GM23338 (cell line): Measurements from ENCODE around the gene RTF1. TPM values are rescaled to one million over a fixed set of nuclear protein-coding genes. Genes with fewer than 3 reads are reported as not detected.

Source experiments
- ATAC-seq: fragments of 200-7000 bp; cut with Tn5 transposase; 3 replicates; pipeline ENCODE4 v1.9.1; 2020
- DNase-seq: peaks from one replicate; pipeline ENCODE4 v3.0.0-alpha.2; 2015; ENCODE audit warnings: low spot score
- H2AFZ ChIP-seq: fragments of 200-600 bp; sonication (generic); 2 replicates; pipeline ENCODE4 v1.8.0; 2016; ENCODE audit warnings: antibody characterized with exemption, mild to moderate bottlenecking, moderate library complexity
- H3F3A ChIP-seq: fragments of 200-600 bp; sonication (generic); replicated peaks from 2 replicates; pipeline ENCODE4 v1.8.0; 2017; ENCODE audit warnings: antibody characterized with exemption, mixed run types, low read depth
- H3K27ac ChIP-seq: fragments of 200-600 bp; sonication (generic); 2 replicates; pipeline ENCODE4 v1.6.1; 2016; ENCODE audit warnings: low read depth
- H3K27me3 ChIP-seq: fragments of 200-600 bp; sonication (generic); 2 replicates; pipeline ENCODE4 v1.8.0; 2016; ENCODE audit warnings: mild to moderate bottlenecking, mixed run types, moderate library complexity; ENCODE audit not compliant: insufficient read depth
- H3K36me3 ChIP-seq: fragments of 200-600 bp; sonication (generic); 2 replicates; pipeline ENCODE4 v1.8.0; 2016; ENCODE audit warnings: mild to moderate bottlenecking; ENCODE audit not compliant: insufficient read depth
- H3K4me1 ChIP-seq: fragments of 200-600 bp; sonication (generic); 2 replicates; pipeline ENCODE4 v1.8.0; 2016; ENCODE audit warnings: mild to moderate bottlenecking, moderate library complexity; ENCODE audit not compliant: insufficient read depth
- H3K4me2 ChIP-seq: fragments of 200-600 bp; sonication (generic); 2 replicates; pipeline ENCODE4 v1.7.1; 2017; ENCODE audit warnings: mixed run types
- H3K4me3 ChIP-seq: fragments of 200-600 bp; sonication (generic); 2 replicates; pipeline ENCODE4 v1.6.1; 2016; ENCODE audit warnings: mixed run types
- H3K79me2 ChIP-seq: fragments of 200-600 bp; sonication (generic); replicated peaks from 2 replicates; pipeline ENCODE4 v1.8.0; 2017; ENCODE audit warnings: mild to moderate bottlenecking; ENCODE audit not compliant: insufficient read depth
- H3K9me2 ChIP-seq: fragments of 200-600 bp; sonication (generic); 2 replicates; pipeline ENCODE4 v1.8.0; 2017; ENCODE audit not compliant: insufficient read depth
- H4K20me1 ChIP-seq: fragments of 200-600 bp; sonication (generic); replicated peaks from 2 replicates; pipeline ENCODE4 v1.8.0; 2017; ENCODE audit warnings: mild to moderate bottlenecking; ENCODE audit not compliant: insufficient read depth
- H3K27ac Mint-ChIP-seq: 2 replicates; pipeline ENCODE4 v1.8.0; 2020; ENCODE audit warnings: inconsistent platforms, mild to moderate bottlenecking, moderate library complexity, mixed read lengths
- H3K27me3 Mint-ChIP-seq: 3 replicates; pipeline ENCODE4 v1.8.0; 2022; ENCODE audit warnings: low read depth, mild to moderate bottlenecking, moderate library complexity, mixed read lengths, inconsistent platforms; ENCODE audit not compliant: insufficient read depth, poor library complexity
- H3K36me3 Mint-ChIP-seq: 3 replicates; pipeline ENCODE4 v1.8.0; 2021; ENCODE audit warnings: low read depth, mild to moderate bottlenecking, inconsistent platforms, moderate library complexity, mixed read lengths
- H3K4me1 Mint-ChIP-seq: 3 replicates; pipeline ENCODE4 v1.8.0; 2020; ENCODE audit warnings: mild to moderate bottlenecking, inconsistent platforms, mixed read lengths
- H3K4me3 Mint-ChIP-seq: 3 replicates; pipeline ENCODE4 v1.8.0; 2021; ENCODE audit warnings: moderate library complexity, mild to moderate bottlenecking, inconsistent platforms, mixed read lengths
- H3K9me3 Mint-ChIP-seq: 3 replicates; pipeline ENCODE4 v1.8.0; 2020; ENCODE audit warnings: moderate library complexity, mild to moderate bottlenecking, inconsistent platforms, mixed read lengths
- CREB1 ChIP-seq: fragments of 250-450 bp; sonication (Bioruptor Pico); IDR thresholded peaks from 2 replicates; pipeline ENCODE4 v1.5.0; 2020; ENCODE audit warnings: low read depth, mild to moderate bottlenecking, moderate library complexity
- EZH2 ChIP-seq: fragments of 200-600 bp; sonication (generic); IDR thresholded peaks from one replicate; pipeline ENCODE4 v1.8.0; 2017; ENCODE audit warnings: antibody characterized with exemption, mild to moderate bottlenecking, low read depth; ENCODE audit not compliant: unreplicated experiment
- EZH2phosphoT487 ChIP-seq: fragments of 200-600 bp; sonication (generic); IDR thresholded peaks from one replicate; pipeline ENCODE4 v1.8.1; 2018; ENCODE audit warnings: antibody characterized with exemption; ENCODE audit not compliant: unreplicated experiment
- JUNB ChIP-seq: IDR thresholded peaks from one replicate; pipeline ENCODE4 v1.6.1; 2016; ENCODE audit warnings: antibody characterized with exemption; ENCODE audit not compliant: unreplicated experiment
- NANOG ChIP-seq: IDR thresholded peaks from 2 replicates; pipeline ENCODE4 v1.6.1; 2016; ENCODE audit warnings: antibody characterized with exemption, borderline replicate concordance
- POLR2AphosphoS5 ChIP-seq: IDR thresholded peaks from 2 replicates; pipeline ENCODE4 v1.6.1; 2016; ENCODE audit warnings: antibody characterized with exemption, low read depth
- STAT1 ChIP-seq: IDR thresholded peaks from one replicate; pipeline ENCODE4 v1.6.1; 2016; ENCODE audit warnings: antibody characterized with exemption; ENCODE audit not compliant: unreplicated experiment
- ZNF114 ChIP-seq: fragments of 250-450 bp; sonication (Bioruptor Pico); IDR thresholded peaks from 2 replicates; pipeline ENCODE4 v1.5.0; 2020; ENCODE audit warnings: mild to moderate bottlenecking, moderate library complexity
- ZNF331 ChIP-seq: fragments of 250-450 bp; sonication (Bioruptor Pico); IDR thresholded peaks from 2 replicates; pipeline ENCODE4 v1.5.0; 2020; ENCODE audit warnings: low read depth, mild to moderate bottlenecking, moderate library complexity
- polyA plus RNA-seq: library from polyadenylated mRNA; unstranded; fragments of >200 nt; fragmentation: Nextera tagmentation; extraction: Ambion mirVana; gene quantifications from 2 replicates; pipeline ENCODE4 v1.2.1, GENCODE V29; 2016
- total RNA-seq: library from RNA; depleted of rRNA; stranded (reverse); fragments of >200 nt; shearing (Covaris generic); gene quantifications from 2 replicates; pipeline ENCODE4 v1.2.3, GENCODE V29; 2014
- TF ChIP-seq, protein P1 (sequence below): fragments of 250-450 bp; sonication (Bioruptor Pico); IDR thresholded peaks from 2 replicates; pipeline ENCODE4 v1.5.0; 2020; ENCODE audit warnings: mild to moderate bottlenecking, moderate library complexity
- TF ChIP-seq, protein P2 (sequence below), 2 experiments: fragments of 200-600 bp in 1 of 2; sonication (generic) in 1 of 2; conservative IDR thresholded peaks; 2 replicates each; pipeline versions ENCODE4 v1.5.1 to v1.6.1; 2016 to 2017; ENCODE audit warnings: antibody characterized with exemption in 2 of 2, low read depth in 2 of 2, mild to moderate bottlenecking in 2 of 2, moderate library complexity in 1 of 2
- TF ChIP-seq, protein P3 (sequence below): IDR thresholded peaks from 2 replicates; pipeline ENCODE4 v1.6.1; 2016; ENCODE audit warnings: antibody characterized with exemption

RTF1 gene
- total and polyA plus RNA-seq, 2 experiments from 2014 or later, result 38.1 to 298 TPM

DNA sequence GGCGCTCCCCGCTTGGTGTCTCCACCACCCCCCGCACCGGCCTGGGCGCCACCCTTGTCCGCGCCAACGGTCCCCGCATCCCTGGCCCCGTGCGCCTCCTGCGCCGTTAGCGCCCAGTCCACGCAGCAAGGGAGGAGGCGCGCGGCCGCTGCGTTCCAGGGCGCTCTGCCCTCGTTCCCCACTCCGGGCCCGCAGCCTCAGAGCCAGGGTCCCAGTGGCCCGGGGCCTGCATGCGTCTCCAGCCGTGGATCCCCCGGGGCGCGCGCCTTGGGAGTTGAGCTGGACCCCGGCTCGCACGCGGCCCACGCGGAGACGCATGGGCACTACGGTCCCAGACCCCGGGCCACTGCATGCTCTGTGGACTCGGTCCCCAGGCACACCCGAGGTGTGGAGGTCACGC lies 69.4 kb downstream of the RTF1 start (continued):
- TF ChIP-seq, protein P1, sequence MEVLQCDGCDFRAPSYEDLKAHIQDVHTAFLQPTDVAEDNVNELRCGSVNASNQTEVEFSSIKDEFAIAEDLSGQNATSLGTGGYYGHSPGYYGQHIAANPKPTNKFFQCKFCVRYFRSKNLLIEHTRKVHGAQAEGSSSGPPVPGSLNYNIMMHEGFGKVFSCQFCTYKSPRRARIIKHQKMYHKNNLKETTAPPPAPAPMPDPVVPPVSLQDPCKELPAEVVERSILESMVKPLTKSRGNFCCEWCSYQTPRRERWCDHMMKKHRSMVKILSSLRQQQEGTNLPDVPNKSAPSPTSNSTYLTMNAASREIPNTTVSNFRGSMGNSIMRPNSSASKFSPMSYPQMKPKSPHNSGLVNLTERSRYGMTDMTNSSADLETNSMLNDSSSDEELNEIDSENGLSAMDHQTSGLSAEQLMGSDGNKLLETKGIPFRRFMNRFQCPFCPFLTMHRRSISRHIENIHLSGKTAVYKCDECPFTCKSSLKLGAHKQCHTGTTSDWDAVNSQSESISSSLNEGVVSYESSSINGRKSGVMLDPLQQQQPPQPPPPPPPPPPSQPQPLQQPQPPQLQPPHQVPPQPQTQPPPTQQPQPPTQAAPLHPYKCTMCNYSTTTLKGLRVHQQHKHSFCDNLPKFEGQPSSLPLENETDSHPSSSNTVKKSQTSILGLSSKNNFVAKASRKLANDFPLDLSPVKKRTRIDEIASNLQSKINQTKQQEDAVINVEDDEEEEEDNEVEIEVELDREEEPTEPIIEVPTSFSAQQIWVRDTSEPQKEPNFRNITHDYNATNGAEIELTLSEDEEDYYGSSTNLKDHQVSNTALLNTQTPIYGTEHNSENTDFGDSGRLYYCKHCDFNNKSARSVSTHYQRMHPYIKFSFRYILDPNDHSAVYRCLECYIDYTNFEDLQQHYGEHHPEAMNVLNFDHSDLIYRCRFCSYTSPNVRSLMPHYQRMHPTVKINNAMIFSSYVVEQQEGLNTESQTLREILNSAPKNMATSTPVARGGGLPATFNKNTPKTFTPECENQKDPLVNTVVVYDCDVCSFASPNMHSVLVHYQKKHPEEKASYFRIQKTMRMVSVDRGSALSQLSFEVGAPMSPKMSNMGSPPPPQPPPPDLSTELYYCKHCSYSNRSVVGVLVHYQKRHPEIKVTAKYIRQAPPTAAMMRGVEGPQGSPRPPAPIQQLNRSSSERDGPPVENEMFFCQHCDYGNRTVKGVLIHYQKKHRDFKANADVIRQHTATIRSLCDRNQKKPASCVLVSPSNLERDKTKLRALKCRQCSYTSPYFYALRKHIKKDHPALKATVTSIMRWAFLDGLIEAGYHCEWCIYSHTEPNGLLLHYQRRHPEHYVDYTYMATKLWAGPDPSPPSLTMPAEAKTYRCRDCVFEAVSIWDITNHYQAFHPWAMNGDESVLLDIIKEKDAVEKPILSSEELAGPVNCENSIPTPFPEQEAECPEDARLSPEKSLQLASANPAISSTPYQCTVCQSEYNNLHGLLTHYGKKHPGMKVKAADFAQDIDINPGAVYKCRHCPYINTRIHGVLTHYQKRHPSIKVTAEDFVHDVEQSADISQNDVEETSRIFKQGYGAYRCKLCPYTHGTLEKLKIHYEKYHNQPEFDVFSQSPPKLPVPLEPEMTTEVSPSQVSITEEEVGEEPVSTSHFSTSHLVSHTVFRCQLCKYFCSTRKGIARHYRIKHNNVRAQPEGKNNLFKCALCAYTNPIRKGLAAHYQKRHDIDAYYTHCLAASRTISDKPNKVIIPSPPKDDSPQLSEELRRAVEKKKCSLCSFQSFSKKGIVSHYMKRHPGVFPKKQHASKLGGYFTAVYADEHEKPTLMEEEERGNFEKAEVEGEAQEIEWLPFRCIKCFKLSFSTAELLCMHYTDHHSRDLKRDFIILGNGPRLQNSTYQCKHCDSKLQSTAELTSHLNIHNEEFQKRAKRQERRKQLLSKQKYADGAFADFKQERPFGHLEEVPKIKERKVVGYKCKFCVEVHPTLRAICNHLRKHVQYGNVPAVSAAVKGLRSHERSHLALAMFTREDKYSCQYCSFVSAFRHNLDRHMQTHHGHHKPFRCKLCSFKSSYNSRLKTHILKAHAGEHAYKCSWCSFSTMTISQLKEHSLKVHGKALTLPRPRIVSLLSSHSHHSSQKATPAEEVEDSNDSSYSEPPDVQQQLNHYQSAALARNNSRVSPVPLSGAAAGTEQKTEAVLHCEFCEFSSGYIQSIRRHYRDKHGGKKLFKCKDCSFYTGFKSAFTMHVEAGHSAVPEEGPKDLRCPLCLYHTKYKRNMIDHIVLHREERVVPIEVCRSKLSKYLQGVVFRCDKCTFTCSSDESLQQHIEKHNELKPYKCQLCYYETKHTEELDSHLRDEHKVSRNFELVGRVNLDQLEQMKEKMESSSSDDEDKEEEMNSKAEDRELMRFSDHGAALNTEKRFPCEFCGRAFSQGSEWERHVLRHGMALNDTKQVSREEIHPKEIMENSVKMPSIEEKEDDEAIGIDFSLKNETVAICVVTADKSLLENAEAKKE (CRISPR knock-in tag), result no peak
- TF ChIP-seq NANOG (no peak), JUNB (no peak), ZNF331 (CRISPR knock-in tag) (no peak)
- TF ChIP-seq, protein P2, sequence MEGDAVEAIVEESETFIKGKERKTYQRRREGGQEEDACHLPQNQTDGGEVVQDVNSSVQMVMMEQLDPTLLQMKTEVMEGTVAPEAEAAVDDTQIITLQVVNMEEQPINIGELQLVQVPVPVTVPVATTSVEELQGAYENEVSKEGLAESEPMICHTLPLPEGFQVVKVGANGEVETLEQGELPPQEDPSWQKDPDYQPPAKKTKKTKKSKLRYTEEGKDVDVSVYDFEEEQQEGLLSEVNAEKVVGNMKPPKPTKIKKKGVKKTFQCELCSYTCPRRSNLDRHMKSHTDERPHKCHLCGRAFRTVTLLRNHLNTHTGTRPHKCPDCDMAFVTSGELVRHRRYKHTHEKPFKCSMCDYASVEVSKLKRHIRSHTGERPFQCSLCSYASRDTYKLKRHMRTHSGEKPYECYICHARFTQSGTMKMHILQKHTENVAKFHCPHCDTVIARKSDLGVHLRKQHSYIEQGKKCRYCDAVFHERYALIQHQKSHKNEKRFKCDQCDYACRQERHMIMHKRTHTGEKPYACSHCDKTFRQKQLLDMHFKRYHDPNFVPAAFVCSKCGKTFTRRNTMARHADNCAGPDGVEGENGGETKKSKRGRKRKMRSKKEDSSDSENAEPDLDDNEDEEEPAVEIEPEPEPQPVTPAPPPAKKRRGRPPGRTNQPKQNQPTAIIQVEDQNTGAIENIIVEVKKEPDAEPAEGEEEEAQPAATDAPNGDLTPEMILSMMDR (conservative IDR thresholded peaks at IDR 0.05; ENCODE audit: low read depth in 2 of 2), result no peak

GRCh38 chr15:41487381-41487780 lies 70.5 kb downstream of the RTF1 start:
- H3K9me3 Mint-ChIP-seq, result no peaks in the 10 kb centered on the region; the same call in 2 of the 3 replicates
- no peaks in the 10 kb centered on the region; the same call in 1 of the 3 replicates for H3K36me3 Mint-ChIP-seq
- no peak for ATAC-seq
- TF ChIP-seq, protein P2 (conservative IDR thresholded peaks at IDR 0.05; ENCODE audit: low read depth in 2 of 2), result no peak
- TF ChIP-seq CREB1, result no peak
- TF ChIP-seq EZH2, result no peak
- no peak for TF ChIP-seq ZNF331 (CRISPR knock-in tag)
- no peak for TF ChIP-seq POLR2AphosphoS5
- TF ChIP-seq NANOG, result no peak
- no peak for TF ChIP-seq EZH2phosphoT487
- TF ChIP-seq, protein P3, sequence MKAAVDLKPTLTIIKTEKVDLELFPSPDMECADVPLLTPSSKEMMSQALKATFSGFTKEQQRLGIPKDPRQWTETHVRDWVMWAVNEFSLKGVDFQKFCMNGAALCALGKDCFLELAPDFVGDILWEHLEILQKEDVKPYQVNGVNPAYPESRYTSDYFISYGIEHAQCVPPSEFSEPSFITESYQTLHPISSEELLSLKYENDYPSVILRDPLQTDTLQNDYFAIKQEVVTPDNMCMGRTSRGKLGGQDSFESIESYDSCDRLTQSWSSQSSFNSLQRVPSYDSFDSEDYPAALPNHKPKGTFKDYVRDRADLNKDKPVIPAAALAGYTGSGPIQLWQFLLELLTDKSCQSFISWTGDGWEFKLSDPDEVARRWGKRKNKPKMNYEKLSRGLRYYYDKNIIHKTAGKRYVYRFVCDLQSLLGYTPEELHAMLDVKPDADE, result no peak
- TF ChIP-seq ZNF114 (CRISPR knock-in tag), result no peak
- no peak for TF ChIP-seq STAT1
- no peak for TF ChIP-seq JUNB

More at GRCh38 chr15:41487381-41487780, 70.5 kb downstream of the RTF1 start:
- H3K4me1 ChIP-seq, result peaks cover under 1% of the 10 kb centered on the region
- H3K4me1 Mint-ChIP-seq, result peaks cover under 1% of the 10 kb centered on the region; the same call in 2 of the 3 replicates
- H3K27ac ChIP-seq, result no peak overlapping the region
- no peak overlapping the region for H3K4me2 ChIP-seq
- peaks cover 34% of the 10 kb centered on the region for H3K27me3 Mint-ChIP-seq
- no peak overlapping the region for H3K4me3 ChIP-seq
- H3K27ac Mint-ChIP-seq, result no peak overlapping the region
- no peaks in the 10 kb centered on the region; the same call in 1 of the 2 replicates for H3F3A ChIP-seq
- H3K9me2 ChIP-seq, result no peaks in the 10 kb centered on the region
- no peaks in the 10 kb centered on the region for H3K79me2 ChIP-seq
- DNase-seq, result no peak
- no peak overlapping the region for H3K4me3 Mint-ChIP-seq
- peaks cover 26% of the 10 kb centered on the region for H3K27me3 ChIP-seq
- no peaks in the 10 kb centered on the region for H3K36me3 ChIP-seq
- H4K20me1 ChIP-seq, result no peaks in the 10 kb centered on the region; the same call in 1 of the 2 replicates
- H2AFZ ChIP-seq, result no peak overlapping the region
